ENCODE data around the gene TCF7L2.

DNA sequence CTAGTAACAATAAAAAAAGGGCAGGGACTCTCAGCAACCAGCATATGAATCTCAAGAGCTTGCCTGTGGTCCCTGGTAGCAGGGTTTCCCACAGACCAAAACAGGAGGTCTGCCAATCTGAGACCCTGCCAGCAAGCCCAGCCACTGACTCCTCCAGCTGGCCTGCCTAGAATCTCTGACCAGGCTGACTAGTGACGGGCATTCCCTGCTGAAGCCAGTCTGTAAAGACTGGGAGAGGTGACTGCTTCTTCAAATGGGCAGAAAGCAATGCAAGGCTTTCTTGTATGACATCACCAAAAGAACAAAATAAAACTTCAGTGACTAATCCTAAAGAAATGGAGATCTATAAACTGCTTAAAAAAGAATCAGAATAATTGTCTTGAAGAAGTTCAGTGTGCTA is 249.4 kb downstream of the TCF7L2 start:
- TF ChIP-seq POLR2A (IDR thresholded peaks at IDR 0.05) (no peak), CTCF (IDR thresholded peaks at IDR 0.05) (no peak)

All from stomach (tissue), 4 donors.